Measurements from ENCODE around the gene CCDC89.

Gene CCDC89

DNA sequence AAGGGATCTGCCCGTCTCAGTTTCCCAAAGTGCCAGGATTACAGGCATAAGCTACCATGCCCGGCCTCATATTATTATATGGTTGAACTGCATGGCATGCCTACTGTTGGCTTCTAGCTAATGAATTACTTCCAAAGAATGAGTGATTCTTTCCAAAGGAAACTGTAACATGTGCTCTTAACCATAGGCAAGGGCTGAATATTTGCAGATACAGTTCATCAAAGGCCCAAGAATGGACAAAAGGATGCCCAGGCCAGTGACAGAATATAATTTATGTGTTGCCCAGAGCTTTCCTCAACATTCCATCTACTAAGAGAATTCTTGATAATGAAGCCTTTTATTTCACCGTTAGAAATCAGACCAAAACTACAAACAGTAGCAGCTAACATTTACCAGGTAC is 27.0 kb upstream of the CCDC89 start:
- TF ChIP-seq, protein P1, sequence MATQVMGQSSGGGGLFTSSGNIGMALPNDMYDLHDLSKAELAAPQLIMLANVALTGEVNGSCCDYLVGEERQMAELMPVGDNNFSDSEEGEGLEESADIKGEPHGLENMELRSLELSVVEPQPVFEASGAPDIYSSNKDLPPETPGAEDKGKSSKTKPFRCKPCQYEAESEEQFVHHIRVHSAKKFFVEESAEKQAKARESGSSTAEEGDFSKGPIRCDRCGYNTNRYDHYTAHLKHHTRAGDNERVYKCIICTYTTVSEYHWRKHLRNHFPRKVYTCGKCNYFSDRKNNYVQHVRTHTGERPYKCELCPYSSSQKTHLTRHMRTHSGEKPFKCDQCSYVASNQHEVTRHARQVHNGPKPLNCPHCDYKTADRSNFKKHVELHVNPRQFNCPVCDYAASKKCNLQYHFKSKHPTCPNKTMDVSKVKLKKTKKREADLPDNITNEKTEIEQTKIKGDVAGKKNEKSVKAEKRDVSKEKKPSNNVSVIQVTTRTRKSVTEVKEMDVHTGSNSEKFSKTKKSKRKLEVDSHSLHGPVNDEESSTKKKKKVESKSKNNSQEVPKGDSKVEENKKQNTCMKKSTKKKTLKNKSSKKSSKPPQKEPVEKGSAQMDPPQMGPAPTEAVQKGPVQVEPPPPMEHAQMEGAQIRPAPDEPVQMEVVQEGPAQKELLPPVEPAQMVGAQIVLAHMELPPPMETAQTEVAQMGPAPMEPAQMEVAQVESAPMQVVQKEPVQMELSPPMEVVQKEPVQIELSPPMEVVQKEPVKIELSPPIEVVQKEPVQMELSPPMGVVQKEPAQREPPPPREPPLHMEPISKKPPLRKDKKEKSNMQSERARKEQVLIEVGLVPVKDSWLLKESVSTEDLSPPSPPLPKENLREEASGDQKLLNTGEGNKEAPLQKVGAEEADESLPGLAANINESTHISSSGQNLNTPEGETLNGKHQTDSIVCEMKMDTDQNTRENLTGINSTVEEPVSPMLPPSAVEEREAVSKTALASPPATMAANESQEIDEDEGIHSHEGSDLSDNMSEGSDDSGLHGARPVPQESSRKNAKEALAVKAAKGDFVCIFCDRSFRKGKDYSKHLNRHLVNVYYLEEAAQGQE (IDR thresholded peaks at IDR 0.05; ENCODE audit: low read depth), result no peak
- TF ChIP-seq CREB1 (IDR thresholded peaks at IDR 0.05; ENCODE audit: low read depth) (no peak), YY1 (IDR thresholded peaks at IDR 0.05; ENCODE audit: low read depth) (no peak), TCF12 (IDR thresholded peaks at IDR 0.05; ENCODE audit: low read depth) (no peak), TAF1 (IDR thresholded peaks at IDR 0.05; ENCODE audit: low read depth) (no peak), RAD21 (IDR thresholded peaks at IDR 0.05; ENCODE audit: low read depth) (no peak), TEAD4 (IDR thresholded peaks at IDR 0.05) (no peak), NFIC (IDR thresholded peaks at IDR 0.05) (no peak), CEBPB (IDR thresholded peaks at IDR 0.05) (no peak)
- TF ChIP-seq, protein P2, sequence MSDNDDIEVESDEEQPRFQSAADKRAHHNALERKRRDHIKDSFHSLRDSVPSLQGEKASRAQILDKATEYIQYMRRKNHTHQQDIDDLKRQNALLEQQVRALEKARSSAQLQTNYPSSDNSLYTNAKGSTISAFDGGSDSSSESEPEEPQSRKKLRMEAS (IDR thresholded peaks at IDR 0.05), result no peak

DNA sequence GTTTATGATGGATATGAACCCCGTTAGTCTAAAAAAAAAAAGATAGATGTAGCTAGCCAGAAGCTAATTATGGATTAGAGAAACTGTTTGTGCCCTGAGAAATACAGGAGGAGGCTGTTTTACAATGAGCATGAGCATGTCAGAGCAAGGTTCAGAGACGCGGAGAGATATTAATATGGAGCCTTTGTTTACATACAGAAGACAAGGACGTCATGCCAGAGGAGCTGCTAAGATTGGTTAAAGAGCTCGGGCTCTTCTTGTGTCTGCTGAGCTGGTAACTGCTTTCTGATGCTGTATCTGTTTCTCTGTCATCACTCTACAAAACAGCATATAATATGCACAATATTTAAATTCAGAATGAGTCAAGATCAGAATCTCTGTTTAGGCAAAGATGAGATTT is 24.9 kb upstream of the CCDC89 start:
- TF ChIP-seq TEAD4 (IDR thresholded peaks at IDR 0.05) (no peak), FOXM1 (IDR thresholded peaks at IDR 0.05; ENCODE audit: borderline replicate concordance, low read depth) (no peak), TCF12 (IDR thresholded peaks at IDR 0.05; ENCODE audit: low read depth) (no peak), TAF1 (IDR thresholded peaks at IDR 0.05; ENCODE audit: low read depth) (no peak), CEBPB (IDR thresholded peaks at IDR 0.05) (no peak), YY1 (IDR thresholded peaks at IDR 0.05; ENCODE audit: low read depth) (no peak), RAD21 (IDR thresholded peaks at IDR 0.05; ENCODE audit: low read depth) (no peak), EGR1 (IDR thresholded peaks at IDR 0.05) (no peak), ZBTB7A (IDR thresholded peaks at IDR 0.05; ENCODE audit: low read depth) (no peak), CREB1 (IDR thresholded peaks at IDR 0.05; ENCODE audit: low read depth) (no peak), EP300 (IDR thresholded peaks at IDR 0.05; ENCODE audit: borderline replicate concordance) (no peak), NFIC (IDR thresholded peaks at IDR 0.05) (no peak)
- TF ChIP-seq, protein P3, sequence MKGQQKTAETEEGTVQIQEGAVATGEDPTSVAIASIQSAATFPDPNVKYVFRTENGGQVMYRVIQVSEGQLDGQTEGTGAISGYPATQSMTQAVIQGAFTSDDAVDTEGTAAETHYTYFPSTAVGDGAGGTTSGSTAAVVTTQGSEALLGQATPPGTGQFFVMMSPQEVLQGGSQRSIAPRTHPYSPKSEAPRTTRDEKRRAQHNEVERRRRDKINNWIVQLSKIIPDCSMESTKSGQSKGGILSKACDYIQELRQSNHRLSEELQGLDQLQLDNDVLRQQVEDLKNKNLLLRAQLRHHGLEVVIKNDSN (IDR thresholded peaks at IDR 0.05), result no peak
- TF ChIP-seq, protein P2 (IDR thresholded peaks at IDR 0.05), result no peak
- TF ChIP-seq, protein P1 (IDR thresholded peaks at IDR 0.05; ENCODE audit: low read depth), result no peak

DNA sequence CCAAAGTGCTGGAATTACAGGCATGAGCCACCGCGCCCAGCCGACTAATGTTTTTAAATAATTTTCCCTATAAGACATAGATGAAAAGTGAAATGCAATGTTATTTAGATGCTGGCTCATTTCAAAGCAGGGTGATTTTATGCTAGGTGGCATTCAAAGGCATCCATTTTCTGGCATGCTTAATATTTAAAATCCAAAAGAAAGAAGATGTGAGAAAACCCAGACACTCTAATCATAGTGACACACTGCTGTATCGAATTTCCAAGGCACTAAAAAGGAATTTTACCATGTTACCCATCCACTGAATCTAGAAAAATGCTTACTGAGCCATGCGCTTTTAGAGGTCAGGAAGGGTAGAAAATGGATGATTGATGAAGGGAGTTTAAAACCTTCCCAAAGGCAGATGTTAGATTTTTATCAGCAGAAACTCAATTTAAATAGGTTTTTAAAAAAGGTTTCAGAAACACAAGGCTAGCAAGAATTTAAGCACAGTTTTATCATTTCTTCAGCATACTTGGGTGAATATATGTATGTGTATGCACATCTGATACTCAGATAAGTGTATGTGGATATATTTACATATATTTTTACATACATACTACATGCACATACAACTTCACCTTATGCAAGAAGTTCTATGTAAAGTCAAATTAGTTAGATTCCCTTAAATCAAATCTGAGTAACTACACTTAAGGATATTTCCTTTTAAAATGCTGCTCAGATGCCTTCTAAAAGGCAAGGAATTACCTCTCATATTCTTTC is 24.1 kb upstream of the CCDC89 start:
- TF ChIP-seq RAD21 (IDR thresholded peaks at IDR 0.05; ENCODE audit: low read depth), result no peak
- no peak for TF ChIP-seq NFIC (IDR thresholded peaks at IDR 0.05)
- TF ChIP-seq TEAD4 (IDR thresholded peaks at IDR 0.05), result no peak
- no peak for TF ChIP-seq CEBPB (IDR thresholded peaks at IDR 0.05)
- no peak for TF ChIP-seq EP300 (IDR thresholded peaks at IDR 0.05; ENCODE audit: borderline replicate concordance)
- no peak for TF ChIP-seq TAF1 (IDR thresholded peaks at IDR 0.05; ENCODE audit: low read depth)
- TF ChIP-seq, protein P2 (IDR thresholded peaks at IDR 0.05), result no peak
- no peak for TF ChIP-seq CREB1 (IDR thresholded peaks at IDR 0.05; ENCODE audit: low read depth)
- TF ChIP-seq FOXM1 (IDR thresholded peaks at IDR 0.05; ENCODE audit: borderline replicate concordance, low read depth), result no peak
- no peak for TF ChIP-seq ZBTB7A (IDR thresholded peaks at IDR 0.05; ENCODE audit: low read depth)
- no peak for TF ChIP-seq TCF12 (IDR thresholded peaks at IDR 0.05; ENCODE audit: low read depth)
- TF ChIP-seq, protein P3 (IDR thresholded peaks at IDR 0.05), result no peak
- no peak for TF ChIP-seq EGR1 (IDR thresholded peaks at IDR 0.05)
- TF ChIP-seq YY1 (IDR thresholded peaks at IDR 0.05; ENCODE audit: low read depth), result no peak

DNA sequence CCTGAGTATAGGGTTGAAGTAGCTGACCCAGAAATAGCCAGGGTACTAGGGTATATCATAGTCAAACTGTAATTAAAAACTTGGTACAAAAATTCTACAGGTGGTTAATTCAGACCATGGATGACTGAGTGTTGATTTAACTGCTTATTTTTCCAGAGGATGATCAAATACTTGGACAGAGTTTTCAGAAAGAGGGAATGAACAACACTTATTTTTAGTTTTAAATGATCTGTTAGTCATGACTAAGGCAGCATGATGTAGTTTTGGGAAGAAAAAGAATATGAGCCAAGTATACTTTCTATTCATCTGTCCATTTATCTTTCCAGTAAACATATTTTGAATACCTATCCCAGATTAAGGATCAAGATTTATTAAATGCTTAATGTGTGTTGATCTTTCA is 19.8 kb upstream of the CCDC89 start:
- TF ChIP-seq, protein P2 (IDR thresholded peaks at IDR 0.05), result no peak
- no peak for TF ChIP-seq TEAD4 (IDR thresholded peaks at IDR 0.05)
- TF ChIP-seq TAF1 (IDR thresholded peaks at IDR 0.05; ENCODE audit: low read depth), result no peak
- no peak for TF ChIP-seq ZBTB7A (IDR thresholded peaks at IDR 0.05; ENCODE audit: low read depth)
- no peak for TF ChIP-seq CEBPB (IDR thresholded peaks at IDR 0.05)
- TF ChIP-seq TCF12 (IDR thresholded peaks at IDR 0.05; ENCODE audit: low read depth), result no peak
- no peak for TF ChIP-seq EP300 (IDR thresholded peaks at IDR 0.05; ENCODE audit: borderline replicate concordance)
- no peak for TF ChIP-seq YY1 (IDR thresholded peaks at IDR 0.05; ENCODE audit: low read depth)
- no peak for TF ChIP-seq EGR1 (IDR thresholded peaks at IDR 0.05)
- no peak for TF ChIP-seq NFIC (IDR thresholded peaks at IDR 0.05)
- TF ChIP-seq, protein P3 (IDR thresholded peaks at IDR 0.05), result no peak
- TF ChIP-seq FOXM1 (IDR thresholded peaks at IDR 0.05; ENCODE audit: borderline replicate concordance, low read depth), result no peak
- TF ChIP-seq, protein P1 (IDR thresholded peaks at IDR 0.05; ENCODE audit: low read depth), result no peak
- no peak for TF ChIP-seq RAD21 (IDR thresholded peaks at IDR 0.05; ENCODE audit: low read depth)
- TF ChIP-seq CREB1 (IDR thresholded peaks at IDR 0.05; ENCODE audit: low read depth), result no peak
